WI38 (cell line): Measurements from ENCODE around the gene PCDHGA7.
A peak's percentile ranks its signal among the peaks of the same experiment; 100 is the strongest.
"Not testable (repeated sequence)": the region's sequence is repeated elsewhere in the genome, so short reads cannot be mapped to it uniquely, and the experiment has no call there.

Source experiments
- H3K4me3 ChIP-seq: 2 replicates; pipeline ENCODE4 v1.5.1; 2011; ENCODE audit warnings: low read depth, mild to moderate bottlenecking, control low read depth, low read length
- CTCF ChIP-seq: IDR thresholded peaks from 2 replicates; pipeline ENCODE4 v1.5.1; 2012; ENCODE audit warnings: low read depth, mild to moderate bottlenecking, control low read depth, low read length

The PCDHGA7 gene

GRCh38 chr5:141373673-141374317 is 8.7 kb upstream of the PCDHGA7 start, which contains the start of gene PCDHGA6:
Gene PCDHGA6, plus strand, starts transcription at chr5:141373891. Its CDS starts 193 bp downstream, at chr5:141374084.
- TF ChIP-seq CTCF, result peak; percentile 37; the same call in 1 of the 2 replicates
- no peak within 1 kb of the TSS for H3K4me3 ChIP-seq

- no peak for TF ChIP-seq CTCF
- no peak overlapping the region for H3K4me3 ChIP-seq
These were observed 7.9 kb upstream of the PCDHGA7 start for GRCh38 chr5:141374627-141375026.

- H3K4me3 ChIP-seq, result not testable (repeated sequence)
These were observed 6.9 kb upstream of the PCDHGA7 start for GRCh38 chr5:141375444-141376155.

GRCh38 chr5:141383345-141383744 is 803 bp downstream of the PCDHGA7 start:
- no peak for TF ChIP-seq CTCF
- H3K4me3 ChIP-seq, result no peak overlapping the region

- no peak for TF ChIP-seq CTCF
- no peak overlapping the region for H3K4me3 ChIP-seq
These were observed 2.1 kb downstream of the PCDHGA7 start for GRCh38 chr5:141384471-141385267.

GRCh38 chr5:141387557-141388311 is 5.2 kb downstream of the PCDHGA7 start, which contains the start of gene PCDHGB4:
Gene PCDHGB4, plus strand, starts transcription at chr5:141387698. Its CDS starts 187 bp downstream, at chr5:141387885.
- peak within 1 kb of the TSS; percentile 41 for H3K4me3 ChIP-seq
- peak; percentile 48 for TF ChIP-seq CTCF

GRCh38 chr5:141388661-141389060 is 6.1 kb downstream of the PCDHGA7 start:
- H3K4me3 ChIP-seq, result no peak overlapping the region
- no peak for TF ChIP-seq CTCF
